DND-41 (cell line): ENCODE data around the gene CD4.

Source experiments
- CTCF ChIP-seq: IDR thresholded peaks from 2 replicates; pipeline ENCODE4 v1.5.1; 2012; ENCODE audit warnings: borderline replicate concordance, low read length, moderate library complexity, mild to moderate bottlenecking; ENCODE audit not compliant: poor library complexity, severe bottlenecking; ENCODE audit errors: extremely low read depth
- EZH2 ChIP-seq: IDR thresholded peaks from 3 replicates; pipeline ENCODE4 v1.6.1; 2012; ENCODE audit warnings: borderline replicate concordance, low read depth, mild to moderate bottlenecking, moderate library complexity, low read length, inconsistent platforms; ENCODE audit not compliant: severe bottlenecking

DNA sequence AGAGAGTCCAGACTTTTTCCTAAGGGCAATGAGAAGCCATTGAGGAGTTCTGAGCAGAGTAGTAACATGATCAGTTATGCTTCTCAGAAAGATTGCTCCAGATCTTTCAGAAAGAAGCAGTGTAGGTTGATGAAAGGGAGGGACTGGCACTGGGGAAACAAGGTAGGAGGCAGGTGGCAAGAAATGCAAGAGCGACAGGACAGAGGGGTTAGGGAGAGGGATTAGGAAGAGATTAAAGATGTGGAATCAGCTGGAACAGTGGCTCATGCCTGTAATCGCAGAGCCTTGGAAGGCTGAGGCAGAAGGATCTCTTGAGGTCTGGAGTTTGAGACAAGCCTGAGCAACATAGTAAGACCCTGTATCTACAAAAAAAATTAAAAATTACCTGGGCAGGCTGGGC, 58.3 kb downstream of the CD4 start:
- TF ChIP-seq CTCF (no peak), EZH2 (no peak)
